Measurements from ENCODE around the gene ATP8A1. TPM values are rescaled to one million over a fixed set of nuclear protein-coding genes. Genes with fewer than 3 reads are reported as not detected.

Gene ATP8A1
- total RNA-seq, 2 donors from 2014 or later = 17.9 to 18.7 TPM

- Histone ChIP-seq H3K36me3 (ENCODE audit: control insufficient read depth, insufficient read depth, low read length) (no peaks in the 10 kb centered on the region), H3K9me3 (ENCODE audit: control insufficient read depth, low read length) (no peaks in the 10 kb centered on the region), H3K4me3 (ENCODE audit: low read length) (no peak overlapping the region), H3K27me3 (ENCODE audit: control insufficient read depth, insufficient read depth, low read length, poor library complexity, severe bottlenecking) (no peaks in the 10 kb centered on the region), H3K4me1 (ENCODE audit: control insufficient read depth, insufficient read depth, low read length) (no peaks in the 10 kb centered on the region), H3K9ac (ENCODE audit: extremely low read depth, low read length, poor library complexity, severe bottlenecking) (no peak overlapping the region), H3K27ac (ENCODE audit: low read depth, low read length) (no peak overlapping the region)
- no peaks in the 10 kb centered on the region for H3K36me3 Mint-ChIP-seq (ENCODE audit: low read depth)
- no peak overlapping the region for H3K27ac Mint-ChIP-seq
- no peak for DNase-seq
- TF ChIP-seq CTCF (conservative IDR thresholded peaks at IDR 0.05) = no peak
- H3K9me3 Mint-ChIP-seq = peaks cover 3% of the 10 kb centered on the region
- peaks cover 9% of the 10 kb centered on the region for H3K4me1 Mint-ChIP-seq
- H3K4me3 Mint-ChIP-seq = no peak overlapping the region
- peaks cover 10% of the 10 kb centered on the region for H3K27me3 Mint-ChIP-seq (ENCODE audit: insufficient read depth)
- WGBS, 2 experiments (ENCODE audit: insufficient coverage in 1 of 2, insufficient read length in 1 of 2) = 91 to 93% methylated on average over 4 to 8 of the region's 8 CpGs
These were observed 295.4 kb downstream of the ATP8A1 start for GRCh38 chr4:42361456-42361855.

- TF ChIP-seq CTCF (conservative IDR thresholded peaks at IDR 0.05) = no peak
- 84 to 87% methylated on average over 2 of the region's 2 CpGs for WGBS, 2 experiments (ENCODE audit: insufficient coverage in 1 of 2, insufficient read length in 1 of 2)
- Histone ChIP-seq H3K9ac (ENCODE audit: extremely low read depth, low read length, poor library complexity, severe bottlenecking) (no peak overlapping the region), H3K27me3 (ENCODE audit: control insufficient read depth, insufficient read depth, low read length, poor library complexity, severe bottlenecking) (no peaks in the 10 kb centered on the region), H3K36me3 (ENCODE audit: control insufficient read depth, insufficient read depth, low read length) (no peaks in the 10 kb centered on the region), H3K27ac (ENCODE audit: low read depth, low read length) (no peak overlapping the region), H3K9me3 (ENCODE audit: control insufficient read depth, low read length) (no peaks in the 10 kb centered on the region), H3K4me3 (ENCODE audit: low read length) (peak overlapping the region; percentile 19), H3K4me1 (ENCODE audit: control insufficient read depth, insufficient read depth, low read length) (no peaks in the 10 kb centered on the region)
- DNase-seq = no peak
- no peaks in the 10 kb centered on the region for H3K36me3 Mint-ChIP-seq (ENCODE audit: low read depth)
- peaks cover 3% of the 10 kb centered on the region for H3K9me3 Mint-ChIP-seq
- peaks cover 9% of the 10 kb centered on the region for H3K4me1 Mint-ChIP-seq
- peaks cover 10% of the 10 kb centered on the region for H3K27me3 Mint-ChIP-seq (ENCODE audit: insufficient read depth)
- no peak overlapping the region for H3K4me3 Mint-ChIP-seq
- H3K27ac Mint-ChIP-seq = no peak overlapping the region
These were observed 296.6 kb downstream of the ATP8A1 start for GRCh38 chr4:42360256-42360669.

DNA sequence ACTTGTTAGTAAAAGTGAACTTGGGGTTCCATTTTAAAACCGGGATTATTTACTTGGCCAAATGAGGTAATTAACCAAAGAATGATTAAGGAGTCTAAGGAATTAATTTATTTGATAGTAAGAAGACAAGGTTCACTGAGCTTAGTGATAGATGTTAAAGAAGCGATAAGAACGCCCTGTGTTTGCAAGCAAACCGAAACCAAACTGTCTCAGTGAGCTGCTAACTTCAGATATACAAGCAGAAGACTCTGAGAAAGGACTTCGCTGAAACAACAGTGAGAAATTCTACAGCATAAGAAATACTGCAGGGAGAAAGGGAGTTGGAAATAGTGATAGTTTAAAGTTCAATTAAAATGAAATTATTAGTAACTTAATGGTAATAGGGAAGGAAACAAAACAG lies 297.2 kb downstream of the ATP8A1 start:
- 83 to 88% methylated on average over 5 of the region's 5 CpGs for WGBS, 2 experiments (ENCODE audit: insufficient coverage in 1 of 2, insufficient read length in 1 of 2)
- Mint-ChIP-seq H3K27me3 (ENCODE audit: insufficient read depth) (peaks cover 10% of the 10 kb centered on the region), H3K27ac (no peak overlapping the region), H3K4me1 (peaks cover 9% of the 10 kb centered on the region), H3K4me3 (no peak overlapping the region), H3K9me3 (peaks cover 3% of the 10 kb centered on the region), H3K36me3 (ENCODE audit: low read depth) (no peaks in the 10 kb centered on the region)
- DNase-seq = no peak
- H3K4me1 ChIP-seq (ENCODE audit: control insufficient read depth, insufficient read depth, low read length) = no peaks in the 10 kb centered on the region
- no peaks in the 10 kb centered on the region for H3K27me3 ChIP-seq (ENCODE audit: control insufficient read depth, insufficient read depth, low read length, poor library complexity, severe bottlenecking)
- H3K36me3 ChIP-seq (ENCODE audit: control insufficient read depth, insufficient read depth, low read length) = no peaks in the 10 kb centered on the region
- H3K4me3 ChIP-seq (ENCODE audit: low read length) = peak overlapping the region; percentile 19
- no peak for TF ChIP-seq CTCF (conservative IDR thresholded peaks at IDR 0.05)
- no peaks in the 10 kb centered on the region for H3K9me3 ChIP-seq (ENCODE audit: control insufficient read depth, low read length)
- H3K9ac ChIP-seq (ENCODE audit: extremely low read depth, low read length, poor library complexity, severe bottlenecking) = no peak overlapping the region
- H3K27ac ChIP-seq (ENCODE audit: low read depth, low read length) = no peak overlapping the region

Other genes starting within 250 kb of the ATP8A1 start
- gene GRXCR1, start 235.6 kb upstream of the ATP8A1 start, total RNA-seq = not detected

Measured in endodermal cell (in vitro differentiated cells).